ENCODE results near the gene PKIB. TPM values are rescaled to one million over a fixed set of nuclear protein-coding genes. Genes with fewer than 3 reads are reported as not detected.
"Not testable (repeated sequence)": the region's sequence is repeated elsewhere in the genome, so short reads cannot be mapped to it uniquely, and the experiment has no call there.

The PKIB gene
- total RNA-seq, 1 donor from 2014 or later: 0.13 TPM

GRCh38 chr6:122620902-122621301, 10.7 kb downstream of the PKIB start:
- DNase-seq (ENCODE audit: low read depth in 2 of 2): no peak

GRCh38 chr6:122621638-122622037, 11.4 kb downstream of the PKIB start:
- no peak for DNase-seq (ENCODE audit: low read depth in 2 of 2)

GRCh38 chr6:122622479-122622878, 12.3 kb downstream of the PKIB start:
- no peak for DNase-seq (ENCODE audit: low read depth in 2 of 2)

- DNase-seq (ENCODE audit: low read depth in 2 of 2): no peak
These were observed 13.1 kb downstream of the PKIB start for GRCh38 chr6:122623279-122623678.

GRCh38 chr6:122624853-122625252, 14.6 kb downstream of the PKIB start:
- DNase-seq (ENCODE audit: low read depth in 2 of 2): no peak

GRCh38 chr6:122628714-122629113, 18.5 kb downstream of the PKIB start:
- no peak for DNase-seq (ENCODE audit: low read depth in 2 of 2)

- no peak for DNase-seq (ENCODE audit: low read depth in 2 of 2)
These were observed 21.5 kb downstream of the PKIB start for GRCh38 chr6:122631571-122632249.

- DNase-seq (ENCODE audit: low read depth in 2 of 2): no peak
These were observed 30.2 kb downstream of the PKIB start for GRCh38 chr6:122640366-122640765.

- DNase-seq (ENCODE audit: low read depth in 2 of 2): no peak
These were observed 31.6 kb downstream of the PKIB start for GRCh38 chr6:122641819-122642218.

- not testable (repeated sequence) for DNase-seq (ENCODE audit: low read depth in 2 of 2)
These were observed 32.4 kb downstream of the PKIB start for GRCh38 chr6:122642604-122643003.

- DNase-seq (ENCODE audit: low read depth in 2 of 2): no peak
These were observed 35.1 kb downstream of the PKIB start for GRCh38 chr6:122645256-122645655.

GRCh38 chr6:122647765-122648164, 37.6 kb downstream of the PKIB start:
- no peak for DNase-seq (ENCODE audit: low read depth in 2 of 2)

GRCh38 chr6:122648726-122649125, 38.5 kb downstream of the PKIB start:
- no peak for DNase-seq (ENCODE audit: low read depth in 2 of 2)

- DNase-seq (ENCODE audit: low read depth in 2 of 2): no peak
These were observed 39.5 kb downstream of the PKIB start for GRCh38 chr6:122649701-122650100.

GRCh38 chr6:122650403-122650802, 40.2 kb downstream of the PKIB start:
- DNase-seq (ENCODE audit: low read depth in 2 of 2): no peak

- no peak for DNase-seq (ENCODE audit: low read depth in 2 of 2)
These were observed 40.8 kb downstream of the PKIB start for GRCh38 chr6:122651031-122651430.

GRCh38 chr6:122651604-122652003, 41.4 kb downstream of the PKIB start:
- DNase-seq (ENCODE audit: low read depth in 2 of 2): no peak

- DNase-seq (ENCODE audit: low read depth in 2 of 2): no peak
These were observed 42.2 kb downstream of the PKIB start for GRCh38 chr6:122652431-122652830.

- DNase-seq (ENCODE audit: low read depth in 2 of 2): no peak
These were observed 42.9 kb downstream of the PKIB start for GRCh38 chr6:122653094-122653493.

- no peak for DNase-seq (ENCODE audit: low read depth in 2 of 2)
These were observed 43.8 kb downstream of the PKIB start for GRCh38 chr6:122654012-122654411.

GRCh38 chr6:122657601-122658000, 47.4 kb downstream of the PKIB start:
- no peak for DNase-seq (ENCODE audit: low read depth in 2 of 2)

GRCh38 chr6:122660296-122660695, 50.1 kb downstream of the PKIB start:
- DNase-seq (ENCODE audit: low read depth in 2 of 2): no peak

- DNase-seq (ENCODE audit: low read depth in 2 of 2): no peak
These were observed 53.8 kb downstream of the PKIB start for GRCh38 chr6:122663981-122664380.

GRCh38 chr6:122665929-122666328, 55.7 kb downstream of the PKIB start:
- DNase-seq (ENCODE audit: low read depth in 2 of 2): no peak

Data from dermis microvascular lymphatic vessel endothelial cell (primary cell).